Ovary (tissue), 9 donors: Measurements from ENCODE around the gene KRT3. TPM values are rescaled to one million over a fixed set of nuclear protein-coding genes. Genes with fewer than 3 reads are reported as not detected.
"Not testable (repeated sequence)": the region's sequence is repeated elsewhere in the genome, so short reads cannot be mapped to it uniquely, and the experiment has no call there.

Experiments
- DNase-seq, 5 donors: peaks; one replicate each; pipeline ENCODE4 v3.0.0-alpha.2; 2019 to 2020
- H3K27ac ChIP-seq, 2 donors: fragments of 200-600 bp; one replicate each; pipeline versions ENCODE4 v1.5.1 to v1.8.0; 2019 to 2022
- H3K27me3 ChIP-seq: fragments of 200-600 bp; one replicate; pipeline ENCODE4 v1.8.0; 2022
- H3K36me3 ChIP-seq: fragments of 200-600 bp; sonication (generic); one replicate; pipeline ENCODE4 v1.5.1; 2019
- H3K4me1 ChIP-seq: one replicate; pipeline ENCODE4 v1.8.1; 2013; ENCODE audit warnings: mild to moderate bottlenecking, moderate library complexity; ENCODE audit not compliant: insufficient read depth
- H3K4me3 ChIP-seq: fragments of 200-600 bp; sonication (generic); one replicate; pipeline ENCODE4 v1.5.1; 2017
- H3K9me3 ChIP-seq, 2 donors: fragments of 200-600 bp in 1 of 2; sonication (generic) in 1 of 2; one replicate each; pipeline versions ENCODE4 v1.5.1 to v1.8.1; 2013 to 2019; ENCODE audit warnings: mild to moderate bottlenecking in 1 of 2, moderate library complexity in 1 of 2
- EP300 ChIP-seq: sonication (generic); formaldehyde crosslinking; IDR thresholded peaks from one replicate; pipeline ENCODE4 v1.6.1; 2017; ENCODE audit warnings: antibody characterized with exemption
- POLR2A ChIP-seq: fragments of 450-650 bp; IDR thresholded peaks from one replicate; pipeline ENCODE4 v1.6.1; 2017; ENCODE audit warnings: antibody characterized with exemption, mild to moderate bottlenecking, moderate library complexity
- WGBS, 3 donors: extraction: QIAGEN DNeasy Blood & Tissue Kit in 1 of 3; methylation state at CpG; one replicate each; pipeline versions ENCODE4 v1.1.5 to v1.1.7; 2013 to 2017; 5-methylcytosine and 5-hydroxymethylcytosine counted together
- intact Hi-C, 4 donors: fragments of 100-400 bp; cut with DNase I; formaldehyde crosslinking; loops; one replicate each; pipeline versions ENCODE4 v1.11.0 to v1.15.1; 2022 to 2023
- polyA plus RNA-seq, 2 donors: library from polyadenylated mRNA; stranded (reverse); fragments of 200-250 nt in 1 of 2; fragments of 350-450 nt in 1 of 2; fragmentation: Illumina TruSeq in 1 of 2; extraction: RNeasy Lipid Tissue Mini Kit (QIAGEN cat#74804) in 1 of 2; gene quantifications; one replicate each; pipeline ENCODE4 v1.2.3, GENCODE V29; 2013 to 2014
- total RNA-seq, 7 donors: library from RNA; depleted of rRNA in 2 of 7; stranded (reverse); fragments of >200 nt in 2 of 7; fragmentation: NEBNext Ultra II Directional in 3 of 7; extraction: Animal tissue kit (Norgen Biotek cat#: 25700) in 3 of 7; gene quantifications; one replicate each; pipeline versions ENCODE4 v1.1.0 to v1.2.4, GENCODE V29; 2016 to 2023
- TF ChIP-seq, protein P1 (sequence below), 3 donors: fragments of 450-650 bp in 2 of 3; fragments of 200-600 bp in 1 of 3; IDR thresholded peaks; one replicate each; pipeline versions ENCODE4 v1.5.1 to v1.8.0; 2016 to 2022; ENCODE audit warnings: antibody characterized with exemption in 3 of 3, mild to moderate bottlenecking in 1 of 3
- donor health status: DM: no; HTN: no; CAD: no; lungs with moderate emphysema.
- donor health status: DM: no; HTN: no; CAD: no.
- donor health status: Bipolar disorder and iron deficiency.
- donor health status: DM: yes; HTN: yes; CAD: no.
- donor health status: DM: no; HTN: no; CAD: no.
- donor health status: DM: yes; HTN: yes; CAD: no.

Gene KRT3
- total and polyA plus RNA-seq, 9 donors, result not detected

DNA sequence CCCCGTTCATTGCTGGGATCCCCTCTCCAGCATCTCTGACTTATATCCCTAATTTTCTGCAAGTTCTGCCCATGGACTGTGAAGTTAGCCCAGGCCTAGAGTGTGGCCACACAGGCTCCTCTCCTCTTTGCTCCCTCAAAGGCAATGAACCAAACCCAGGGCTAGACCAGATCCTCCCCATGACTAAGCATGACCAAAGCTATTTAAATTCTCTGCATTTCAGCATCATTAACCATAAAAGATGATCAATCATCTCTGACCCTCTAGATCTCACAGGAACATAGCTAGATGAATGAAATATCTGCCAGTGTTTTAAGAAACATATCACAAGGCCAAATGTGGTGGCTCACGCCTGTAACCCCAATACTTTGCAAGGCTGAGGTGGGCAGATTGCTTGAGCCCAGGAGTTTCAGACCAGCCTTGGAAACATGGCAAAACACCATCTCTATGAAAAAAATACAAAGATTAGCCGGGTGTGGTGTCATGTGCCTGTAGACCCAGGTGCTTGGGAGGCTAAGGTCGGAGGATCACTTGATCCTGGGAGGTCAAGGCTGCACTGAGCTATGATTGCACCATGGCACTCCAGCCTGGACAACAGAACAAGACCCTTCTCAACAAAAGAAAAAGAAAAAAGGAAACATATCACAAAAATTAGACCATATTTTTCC lies 2.2 kb upstream of the KRT3 start:
- intact Hi-C loops, result no loop called here
- 81 to 84% (median 83%) methylated on average over 4 of the region's 4 CpGs for WGBS, 3 donors
- no peak for TF ChIP-seq EP300
- no peak for TF ChIP-seq POLR2A
- TF ChIP-seq, protein P1, sequence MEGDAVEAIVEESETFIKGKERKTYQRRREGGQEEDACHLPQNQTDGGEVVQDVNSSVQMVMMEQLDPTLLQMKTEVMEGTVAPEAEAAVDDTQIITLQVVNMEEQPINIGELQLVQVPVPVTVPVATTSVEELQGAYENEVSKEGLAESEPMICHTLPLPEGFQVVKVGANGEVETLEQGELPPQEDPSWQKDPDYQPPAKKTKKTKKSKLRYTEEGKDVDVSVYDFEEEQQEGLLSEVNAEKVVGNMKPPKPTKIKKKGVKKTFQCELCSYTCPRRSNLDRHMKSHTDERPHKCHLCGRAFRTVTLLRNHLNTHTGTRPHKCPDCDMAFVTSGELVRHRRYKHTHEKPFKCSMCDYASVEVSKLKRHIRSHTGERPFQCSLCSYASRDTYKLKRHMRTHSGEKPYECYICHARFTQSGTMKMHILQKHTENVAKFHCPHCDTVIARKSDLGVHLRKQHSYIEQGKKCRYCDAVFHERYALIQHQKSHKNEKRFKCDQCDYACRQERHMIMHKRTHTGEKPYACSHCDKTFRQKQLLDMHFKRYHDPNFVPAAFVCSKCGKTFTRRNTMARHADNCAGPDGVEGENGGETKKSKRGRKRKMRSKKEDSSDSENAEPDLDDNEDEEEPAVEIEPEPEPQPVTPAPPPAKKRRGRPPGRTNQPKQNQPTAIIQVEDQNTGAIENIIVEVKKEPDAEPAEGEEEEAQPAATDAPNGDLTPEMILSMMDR (IDR thresholded peaks at IDR 0.05), result no peak

GRCh38 chr12:52797529-52797894 lies 1.6 kb upstream of the KRT3 start:
- TF ChIP-seq POLR2A, result no peak
- TF ChIP-seq, protein P1 (IDR thresholded peaks at IDR 0.05), result no peak
- TF ChIP-seq EP300, result no peak
- DNase-seq, result no peak
- no peaks in the 10 kb centered on the region for H3K36me3 ChIP-seq
- no peak overlapping the region for H3K27ac ChIP-seq
- H3K4me1 ChIP-seq, result no peaks in the 10 kb centered on the region
- no peaks in the 10 kb centered on the region for H3K27me3 ChIP-seq
- no peaks in the 10 kb centered on the region for H3K9me3 ChIP-seq
- no peak overlapping the region for H3K4me3 ChIP-seq
- intact Hi-C loops, result no loop called here

More for the DNA sequence above, 2.2 kb upstream of the KRT3 start:
- H3K9me3 ChIP-seq, result no peaks in the 10 kb centered on the region
- no peaks in the 10 kb centered on the region for H3K36me3 ChIP-seq
- H3K27ac ChIP-seq, result no peak overlapping the region
- H3K4me1 ChIP-seq, result no peaks in the 10 kb centered on the region
- no peaks in the 10 kb centered on the region for H3K27me3 ChIP-seq
- DNase-seq, result no peak
- no peak overlapping the region for H3K4me3 ChIP-seq

- no peak overlapping the region for H3K4me3 ChIP-seq
- no peak overlapping the region for H3K27ac ChIP-seq
- no peak for TF ChIP-seq POLR2A
- TF ChIP-seq EP300, result no peak
- TF ChIP-seq, protein P1 (IDR thresholded peaks at IDR 0.05), result no peak
- WGBS, 3 donors, result 67 to 76% (median 73%) methylated on average over 3 of the region's 3 CpGs
- H3K9me3 ChIP-seq, result no peaks in the 10 kb centered on the region
- no peak for DNase-seq
- no peaks in the 10 kb centered on the region for H3K27me3 ChIP-seq
- no peaks in the 10 kb centered on the region for H3K36me3 ChIP-seq
- H3K4me1 ChIP-seq, result no peaks in the 10 kb centered on the region
- intact Hi-C loops, result no loop called here
These were observed 1.1 kb upstream of the KRT3 start for GRCh38 chr12:52796839-52797528.

DNA sequence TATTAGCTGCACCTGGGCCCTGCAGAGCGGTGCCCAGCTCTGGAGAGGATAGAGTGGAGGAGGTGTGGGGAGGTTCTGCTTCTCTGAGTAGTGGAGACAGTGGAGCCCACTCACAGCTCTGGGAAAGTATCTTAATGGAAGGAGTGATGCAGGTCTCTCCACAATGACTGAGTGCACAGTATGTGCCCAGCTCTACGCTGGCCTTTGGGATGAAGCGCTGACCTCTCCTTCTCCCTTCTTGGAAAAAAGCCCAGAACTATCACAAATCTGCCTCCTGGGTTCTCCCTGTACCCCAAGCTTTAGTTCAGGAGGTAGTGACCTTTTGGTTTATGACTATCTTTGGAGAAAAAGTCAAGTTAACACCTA lies 495 bp upstream of the KRT3 start:
- WGBS, 3 donors, result 90 to 98% (median 91%) methylated on average over 3 of the region's 3 CpGs
- TF ChIP-seq POLR2A, result no peak
- TF ChIP-seq, protein P1 (IDR thresholded peaks at IDR 0.05), result no peak
- no peak for TF ChIP-seq EP300
- H3K4me3 ChIP-seq, result no peak overlapping the region
- no peaks in the 10 kb centered on the region for H3K36me3 ChIP-seq
- no peak for DNase-seq
- intact Hi-C loops, result no loop called here
- H3K27me3 ChIP-seq, result no peaks in the 10 kb centered on the region
- no peaks in the 10 kb centered on the region for H3K9me3 ChIP-seq
- no peak overlapping the region for H3K27ac ChIP-seq
- no peaks in the 10 kb centered on the region for H3K4me1 ChIP-seq

- intact Hi-C loops, DNase-seq, H3K27me3 ChIP-seq, H3K27ac ChIP-seq, H3K4me3 ChIP-seq, H3K36me3 ChIP-seq, H3K4me1 ChIP-seq, H3K9me3 ChIP-seq: not testable (repeated sequence)
- 86 to 93% (median 90%) methylated on average over 2 of the region's 2 CpGs for WGBS, 3 donors
These were observed 614 bp downstream of the KRT3 start for GRCh38 chr12:52795332-52795674.
